ENCODE measurements around the gene MYEF2.

Gene MYEF2

DNA sequence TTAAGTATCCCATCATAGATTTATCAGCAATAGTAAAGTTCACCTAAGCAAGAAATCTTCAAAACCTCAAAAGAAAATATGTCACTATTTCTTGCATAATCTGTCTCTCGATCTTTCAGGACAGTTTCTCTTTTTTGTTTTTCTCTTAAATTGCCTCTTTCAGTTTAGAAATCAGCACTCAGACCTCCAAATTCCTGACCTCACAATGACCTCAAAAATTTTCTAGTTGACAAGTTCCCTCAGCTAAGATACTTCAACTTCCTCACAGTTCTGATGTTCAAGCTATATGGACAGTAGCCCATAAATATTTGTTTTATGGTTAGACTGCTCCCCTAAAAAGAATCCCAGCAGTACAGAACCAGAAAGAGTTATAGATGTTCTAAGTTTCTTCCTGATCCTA is 33.2 kb downstream of the MYEF2 start:
- DNase-seq = peak; percentile 37

DNA sequence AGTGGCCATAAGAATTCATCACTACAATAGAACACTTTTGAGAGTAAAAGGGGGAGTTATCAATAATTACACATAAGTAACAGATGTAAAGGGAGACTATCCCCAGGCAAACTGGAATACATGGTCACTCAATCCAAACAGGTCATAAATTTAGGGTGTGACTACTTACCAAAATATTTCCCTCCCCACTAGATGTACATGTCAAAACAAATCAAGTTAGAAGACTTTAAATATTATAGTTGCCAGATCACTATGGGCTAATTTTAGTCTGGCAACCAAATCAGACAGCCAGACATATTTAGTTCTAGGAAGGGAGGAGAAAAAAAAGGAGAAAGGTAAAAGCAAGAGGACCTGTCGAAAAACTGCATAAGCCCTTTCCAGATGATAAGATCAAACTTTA is 34.2 kb downstream of the MYEF2 start:
- DNase-seq = no peak

DNA sequence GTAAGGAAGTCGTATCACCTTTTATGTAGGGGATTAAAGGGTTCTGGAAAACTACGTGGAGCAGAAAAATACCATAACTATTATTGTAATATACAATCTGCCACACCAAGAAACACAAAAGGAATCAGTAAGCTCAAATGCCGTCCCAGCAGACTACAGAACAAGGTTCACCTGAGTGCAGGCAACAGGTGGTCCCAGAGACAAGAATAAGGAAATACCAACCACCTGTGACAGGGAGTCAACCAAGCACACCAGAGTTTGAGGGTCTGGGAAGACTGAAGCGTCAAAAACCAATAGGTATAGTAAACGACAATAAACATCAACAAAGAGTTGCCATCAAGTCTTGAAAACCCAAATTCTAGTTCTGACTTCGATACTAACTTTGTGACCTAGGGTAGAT is 45.2 kb downstream of the MYEF2 start:
- DNase-seq = no peak

DNA sequence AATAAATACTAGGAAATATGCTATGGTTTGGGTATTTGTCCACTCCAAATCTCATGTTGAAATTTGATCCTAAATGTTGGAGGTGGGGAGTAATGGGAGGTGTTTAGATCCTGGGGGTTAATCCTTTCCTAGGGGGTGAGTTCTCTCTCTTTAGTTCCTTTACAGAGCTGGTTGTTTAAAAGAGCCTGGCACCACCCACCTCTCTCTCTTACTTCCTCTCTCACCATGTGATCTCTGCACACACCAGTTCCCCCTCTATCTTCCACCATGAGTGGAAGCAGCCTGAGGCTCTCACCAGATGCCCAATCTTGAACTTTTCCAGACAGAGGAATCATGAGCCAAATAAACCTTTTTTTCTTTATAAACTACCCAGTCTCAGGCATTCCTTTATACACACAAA is 46.8 kb downstream of the MYEF2 start:
- DNase-seq = no peak

DNA sequence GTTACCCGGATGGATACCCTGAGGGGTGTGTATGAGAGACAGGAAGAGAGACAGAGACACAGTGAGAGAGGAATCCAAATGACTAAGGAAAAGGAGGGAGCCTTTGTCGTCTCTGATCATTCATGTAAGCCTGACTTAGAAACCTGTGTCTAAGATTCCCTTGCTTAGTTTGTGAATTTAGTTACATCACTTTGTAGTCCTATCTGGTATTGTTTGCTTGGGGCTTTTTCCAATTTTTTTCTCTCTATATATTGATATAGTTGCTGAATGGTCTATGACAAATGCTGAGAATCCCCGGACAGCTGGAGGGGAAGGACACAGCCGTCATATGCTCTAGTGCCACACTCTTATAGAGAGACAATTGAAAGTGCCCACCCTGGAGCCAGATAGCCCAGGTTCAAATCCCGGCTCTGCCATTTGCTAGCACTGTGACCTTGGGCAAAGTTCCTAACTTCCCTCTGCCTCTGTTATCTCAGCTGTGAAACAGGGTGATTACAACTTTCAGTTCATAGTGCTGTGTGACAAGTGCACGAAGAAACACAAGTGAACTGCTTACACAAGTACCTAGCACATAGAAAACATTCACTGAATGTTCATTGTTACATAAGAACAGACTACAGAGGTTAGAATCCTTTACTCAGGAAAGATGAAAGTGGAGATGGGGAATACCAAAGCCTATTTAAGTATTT is 51.3 kb downstream of the MYEF2 start:
- no peak for DNase-seq

DNA sequence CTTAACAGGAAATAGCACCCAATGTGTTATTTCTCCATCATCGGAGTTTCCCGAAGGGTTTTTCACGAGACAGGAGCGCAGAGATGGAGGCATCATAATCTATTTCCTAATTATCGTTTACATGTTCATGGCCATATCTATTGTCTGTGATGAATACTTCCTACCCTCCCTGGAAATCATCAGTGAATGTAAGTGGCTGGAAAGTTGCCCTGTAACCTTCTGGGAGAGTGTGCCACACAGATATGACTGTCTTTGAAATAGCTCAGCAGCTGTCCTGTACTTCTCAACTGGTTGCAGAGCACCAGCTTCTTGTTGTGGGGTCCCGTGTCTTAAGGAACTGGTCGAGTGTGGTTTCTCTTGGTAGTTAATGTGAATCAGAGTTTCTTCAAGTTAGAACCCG is 56.2 kb downstream of the MYEF2 start:
- DNase-seq = no peak

DNA sequence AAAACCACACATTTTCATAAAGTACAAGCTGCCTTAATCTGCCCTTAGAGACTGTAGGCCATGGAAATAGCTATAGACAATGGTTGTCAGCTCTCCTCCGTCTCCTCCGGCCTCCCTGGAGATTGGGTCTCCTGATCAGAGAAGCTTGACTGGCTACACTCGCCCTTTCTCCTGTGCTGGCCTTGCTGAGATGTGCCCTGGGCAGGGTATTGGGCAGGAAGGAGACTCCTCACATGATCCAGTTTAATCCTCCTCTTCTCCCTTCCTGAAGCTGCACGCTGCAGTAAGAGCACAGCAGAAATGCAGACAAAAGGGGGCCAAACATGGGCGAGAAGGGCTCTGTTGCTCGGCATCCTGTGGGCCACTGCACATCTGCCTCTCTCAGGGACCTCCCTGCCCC is 57.4 kb downstream of the MYEF2 start, which contains the start of gene SLC24A5:
SLC24A5 (plus strand) TSS at position 246 of the 400 bp plus-strand sequence; CDS start at position 301, 55 bp downstream.
- no peak for DNase-seq

DNA sequence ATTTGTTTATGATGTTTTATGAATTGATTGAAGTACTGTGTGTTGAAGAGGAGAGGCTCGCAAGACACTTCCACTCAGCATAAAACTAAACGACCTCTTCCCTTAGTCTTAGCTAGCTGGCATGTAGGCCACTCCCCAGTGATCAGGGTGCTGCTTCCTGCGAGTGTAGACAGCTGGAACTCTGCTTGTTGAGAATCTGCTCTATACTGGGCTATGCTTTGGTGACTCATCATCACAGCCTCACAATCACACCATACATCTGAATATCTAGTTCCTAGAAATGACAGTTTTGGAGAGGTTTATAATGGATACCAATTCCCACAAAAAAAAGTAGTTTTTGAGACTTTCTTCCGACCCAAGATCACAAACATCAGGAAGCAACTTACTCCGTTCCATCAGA is 58.8 kb downstream of the MYEF2 start:
- DNase-seq = no peak

DNA sequence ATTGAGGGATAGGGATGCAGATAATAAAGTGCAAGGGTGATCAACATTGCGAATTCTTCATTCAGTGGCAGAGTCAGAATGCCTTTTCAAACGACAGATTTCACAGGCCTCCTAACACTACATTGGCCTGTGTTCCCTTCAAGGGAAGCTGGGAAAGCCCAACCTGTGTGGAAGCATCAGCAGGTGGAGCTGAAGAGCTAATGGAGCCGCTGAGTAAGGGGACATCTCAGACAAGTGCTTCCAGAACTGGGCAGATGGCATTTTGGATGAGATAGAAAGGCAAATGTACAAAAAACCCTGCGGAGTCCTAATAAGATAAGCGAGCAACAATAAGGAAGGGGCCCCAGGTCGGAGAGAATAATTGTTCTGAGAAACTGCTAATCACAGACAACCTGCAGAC is 65.9 kb downstream of the MYEF2 start:
- peak; percentile 34 for DNase-seq

DNA sequence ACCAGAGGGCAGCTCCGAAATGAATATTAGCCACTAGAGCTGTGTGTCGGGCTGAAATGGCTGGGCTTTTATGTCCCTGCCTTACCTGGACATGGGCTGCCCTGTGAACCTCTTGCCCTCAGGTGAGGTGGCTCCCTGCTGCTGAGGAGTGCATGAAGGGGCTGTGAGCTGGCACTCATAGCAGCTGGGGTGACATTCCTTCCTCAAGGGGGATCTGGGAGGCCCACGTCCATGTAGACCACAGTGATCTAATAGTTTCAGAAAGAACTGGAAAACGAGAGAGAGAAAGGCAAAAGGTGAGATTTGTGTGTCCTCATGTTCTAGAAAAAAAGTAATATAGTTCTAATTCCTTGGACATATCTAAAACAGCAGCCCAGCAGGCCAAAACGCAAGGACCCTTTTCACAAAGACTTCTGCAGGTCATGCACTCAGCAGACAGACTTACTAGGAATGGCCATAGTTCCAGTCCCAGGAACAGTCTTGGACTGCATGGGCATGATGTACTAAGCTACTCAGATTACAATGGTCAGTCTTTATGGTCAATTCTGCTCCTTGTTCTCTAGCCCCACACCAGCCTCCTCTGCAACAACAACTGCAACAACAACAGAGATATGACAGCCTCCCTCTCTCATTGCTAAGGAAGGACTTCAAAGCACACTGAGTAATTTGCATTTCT is 68.1 kb downstream of the MYEF2 start:
- DNase-seq = no peak

DNA sequence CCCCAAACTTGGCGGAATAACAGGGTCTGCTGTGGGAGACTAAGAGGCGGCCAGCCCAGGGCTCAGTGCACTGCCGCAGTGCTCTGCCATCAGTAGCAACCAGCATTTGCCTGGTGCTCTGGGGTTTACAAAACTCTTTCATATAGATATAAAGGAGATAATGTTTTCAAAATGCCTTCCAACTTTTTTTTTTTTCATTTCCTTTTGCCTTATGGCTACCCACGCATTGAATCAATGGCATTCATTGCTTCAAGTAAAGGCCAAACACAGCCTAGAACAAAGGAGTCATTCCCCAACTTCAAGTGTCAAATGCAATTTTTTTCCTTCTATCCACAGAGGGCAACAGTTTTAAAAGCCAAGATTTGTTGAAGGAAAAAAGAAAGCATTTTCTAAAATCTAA is 68.9 kb downstream of the MYEF2 start:
- DNase-seq = no peak

DNA sequence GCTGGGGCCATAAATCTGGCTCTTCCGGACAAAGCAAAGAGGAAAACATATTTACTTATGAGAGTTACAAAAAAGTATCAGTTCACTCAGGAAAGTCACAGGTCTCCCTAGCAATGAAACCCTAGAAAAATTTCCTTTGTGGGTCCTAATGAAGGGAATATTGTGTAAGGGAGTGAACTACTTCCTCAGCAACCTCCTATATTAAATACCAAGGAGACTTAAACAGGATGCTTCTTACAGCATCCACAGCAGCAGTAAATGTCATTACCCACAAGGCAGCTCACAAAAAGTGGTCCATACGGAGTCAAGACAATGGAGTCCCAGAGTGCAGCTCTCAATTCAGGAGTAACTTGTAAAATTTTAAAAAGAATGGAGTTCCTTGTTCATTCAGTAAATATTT is 72.2 kb downstream of the MYEF2 start:
- no peak for DNase-seq

DNA sequence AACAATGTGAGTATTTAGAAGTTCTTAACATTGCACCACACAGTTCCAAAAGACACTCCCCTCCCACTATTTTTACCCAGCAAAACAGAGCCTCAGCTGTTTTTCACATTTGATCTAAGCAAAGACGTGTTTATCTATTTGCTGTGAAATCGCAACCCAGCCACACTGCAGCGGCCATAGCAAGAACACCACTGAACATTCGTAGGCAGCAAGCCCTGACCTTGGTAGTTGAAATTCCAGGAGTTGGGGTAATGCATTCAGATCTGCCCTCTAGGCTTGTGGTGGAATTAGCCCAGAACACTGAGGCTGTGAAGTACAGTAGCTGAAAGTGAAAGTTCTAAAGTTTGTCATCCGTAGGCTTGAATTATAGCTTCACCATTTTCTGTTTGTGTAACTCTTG is 74.4 kb downstream of the MYEF2 start:
- no peak for DNase-seq

DNA sequence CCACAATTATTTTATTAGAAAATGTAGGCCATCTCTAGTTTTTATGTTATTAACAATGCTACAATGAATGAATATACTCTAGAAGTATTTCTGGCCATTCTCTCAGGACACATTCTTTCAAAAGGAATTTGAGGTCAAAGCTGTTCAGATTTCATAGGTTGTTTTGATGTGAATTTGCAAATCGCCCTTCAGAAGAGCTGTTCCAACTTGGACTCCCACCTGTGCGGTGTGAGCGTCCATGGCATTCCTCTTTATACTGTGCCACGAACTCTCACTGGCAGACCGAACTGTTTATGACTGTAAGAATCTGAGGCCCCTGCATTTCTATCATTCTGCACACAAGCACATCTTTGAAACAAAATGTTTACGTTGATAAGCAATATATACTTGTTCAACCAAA is 75.9 kb downstream of the MYEF2 start:
- no peak for DNase-seq

DNA sequence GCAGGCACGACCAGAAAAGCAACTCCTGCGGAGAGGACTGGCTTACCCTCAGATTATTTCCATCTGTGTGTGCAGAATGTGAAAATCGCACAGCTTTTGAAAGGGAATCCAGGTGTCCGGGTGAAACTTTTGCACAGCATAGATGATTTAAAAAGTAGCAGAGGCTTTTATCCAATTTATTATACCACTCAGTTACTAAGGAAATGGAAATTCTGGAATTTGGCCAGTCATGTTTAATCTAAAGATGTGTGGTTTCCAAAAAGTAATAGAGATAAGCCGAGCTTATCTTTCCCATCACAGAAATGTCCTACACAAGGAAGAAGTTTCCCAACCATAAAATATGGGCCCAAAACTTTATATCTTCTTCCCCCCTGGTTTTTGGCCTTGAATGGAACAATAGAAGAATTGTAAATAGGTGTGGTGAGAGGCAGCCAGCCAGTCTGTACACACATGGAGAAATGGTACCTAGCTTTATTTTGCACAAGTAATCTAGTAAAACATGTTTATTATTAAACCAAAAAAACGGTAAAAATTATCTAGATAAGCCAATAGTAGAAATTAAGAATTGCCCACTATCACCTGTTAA is 76.6 kb downstream of the MYEF2 start:
- DNase-seq = no peak

DNA sequence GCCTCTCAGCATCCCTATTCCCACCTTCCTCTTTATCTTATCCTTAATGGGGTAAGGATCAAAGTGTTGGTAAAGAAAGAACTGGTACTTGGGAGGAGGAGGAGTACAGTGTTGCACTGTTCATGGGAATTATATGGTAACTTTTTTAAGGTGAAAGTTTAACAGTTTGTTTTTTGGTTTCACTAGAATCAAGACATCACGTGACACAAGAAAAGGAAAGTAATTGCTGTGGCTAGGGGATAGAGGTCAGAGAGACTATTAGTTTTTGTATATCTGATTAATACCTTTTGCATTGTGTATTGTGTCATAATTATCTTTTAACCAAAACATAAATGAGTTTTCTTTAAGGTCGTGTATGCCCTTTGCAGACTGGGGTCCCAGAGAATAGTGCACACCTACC is 80.8 kb downstream of the MYEF2 start:
- DNase-seq = no peak

DNA sequence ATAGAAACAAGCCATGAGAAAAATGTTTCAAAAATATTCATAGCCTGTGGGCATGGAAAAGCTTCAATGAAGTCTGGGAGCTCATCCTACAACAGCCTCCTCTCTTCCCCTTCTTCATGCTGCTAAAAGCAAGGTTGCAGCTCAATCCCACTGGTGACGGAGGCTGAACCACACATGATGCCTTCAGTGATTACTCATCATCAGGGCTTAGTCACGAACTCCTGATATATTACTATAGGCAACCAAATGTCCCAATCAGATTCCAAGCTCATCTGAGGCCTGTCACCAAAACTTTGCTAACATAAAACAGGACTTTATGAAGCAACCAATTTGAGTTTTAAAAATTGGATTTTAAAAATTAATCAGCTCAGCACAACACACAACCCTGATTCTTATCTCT is 81.3 kb downstream of the MYEF2 start:
- DNase-seq = no peak

DNA sequence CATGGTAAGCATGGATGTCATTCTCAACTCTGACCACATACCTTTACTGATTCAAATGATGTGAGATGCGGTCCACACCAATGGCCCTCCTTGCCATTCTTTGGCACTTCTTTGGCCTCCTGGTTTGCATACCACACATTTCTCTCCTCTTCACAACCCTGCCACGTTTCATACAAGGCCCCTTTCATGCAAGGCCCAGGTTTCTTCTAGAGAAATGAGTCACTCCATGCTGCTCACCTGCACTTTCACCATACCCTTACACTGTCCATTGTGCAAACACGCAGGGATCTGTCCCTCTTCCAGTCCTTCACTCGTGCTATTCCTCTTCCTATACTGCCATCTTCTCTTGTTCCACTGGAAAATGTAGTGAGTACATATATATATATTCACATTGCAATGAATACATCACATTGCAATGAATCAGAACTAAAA is 81.7 kb downstream of the MYEF2 start:
- no peak for DNase-seq

DNA sequence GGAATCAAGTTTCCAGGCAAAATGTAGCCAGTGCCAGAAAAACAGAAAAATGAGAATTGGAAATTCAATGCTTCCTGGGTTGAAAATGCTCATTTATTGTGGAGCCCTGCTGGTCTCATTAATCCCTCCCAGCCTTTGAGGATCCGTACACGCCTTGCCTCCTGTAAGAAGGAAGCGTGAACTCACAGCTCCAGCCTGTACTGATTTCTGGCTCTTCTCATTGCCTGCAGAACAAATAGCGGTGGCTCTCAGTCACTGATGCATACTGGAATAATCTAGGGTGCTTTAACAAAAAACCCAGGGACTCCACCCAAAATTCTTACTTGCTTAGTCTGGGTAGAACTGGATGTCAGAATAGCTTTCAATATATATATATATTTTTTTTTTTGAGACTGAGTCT is 86.6 kb downstream of the MYEF2 start:
- DNase-seq = no peak

DNA sequence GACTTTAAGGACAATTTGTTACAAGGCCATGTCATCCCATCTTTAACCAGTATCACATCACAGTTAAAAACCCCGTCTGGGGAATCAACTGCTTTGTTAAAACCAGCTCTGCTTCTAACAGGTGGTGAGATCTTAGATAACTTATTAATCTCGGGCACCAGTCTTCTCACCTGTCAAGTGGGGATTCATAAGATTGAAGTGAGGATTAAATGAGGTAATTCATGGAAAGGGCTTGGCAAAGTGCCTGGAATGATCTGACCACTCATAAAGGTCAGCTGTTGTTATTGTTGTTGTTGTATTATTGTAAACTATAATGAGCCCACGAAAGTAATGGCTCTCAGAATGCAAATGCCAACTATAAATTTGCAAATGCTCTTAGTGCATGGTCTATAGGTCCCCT is 87.4 kb downstream of the MYEF2 start:
- DNase-seq = no peak

DNA sequence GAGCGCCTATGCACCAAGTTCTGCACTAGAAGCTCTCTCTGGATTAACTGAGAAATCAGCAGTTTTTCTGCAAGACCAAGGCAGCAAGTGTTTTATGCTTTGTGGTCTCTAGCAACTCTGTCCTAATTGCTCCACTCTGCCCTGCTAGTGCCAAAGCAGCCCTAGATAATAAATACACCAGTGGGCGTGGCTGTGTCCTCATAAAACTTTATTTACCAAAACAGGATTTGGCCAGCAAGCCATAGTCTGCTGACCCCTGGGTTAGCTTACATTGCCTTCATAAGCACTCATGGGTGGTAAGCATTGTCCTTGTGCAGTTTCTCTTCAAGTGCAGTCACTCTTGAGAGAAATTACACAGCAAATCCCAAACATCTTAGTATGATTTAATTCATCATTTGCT is 88.0 kb downstream of the MYEF2 start:
- DNase-seq = peak; percentile 80

DNA sequence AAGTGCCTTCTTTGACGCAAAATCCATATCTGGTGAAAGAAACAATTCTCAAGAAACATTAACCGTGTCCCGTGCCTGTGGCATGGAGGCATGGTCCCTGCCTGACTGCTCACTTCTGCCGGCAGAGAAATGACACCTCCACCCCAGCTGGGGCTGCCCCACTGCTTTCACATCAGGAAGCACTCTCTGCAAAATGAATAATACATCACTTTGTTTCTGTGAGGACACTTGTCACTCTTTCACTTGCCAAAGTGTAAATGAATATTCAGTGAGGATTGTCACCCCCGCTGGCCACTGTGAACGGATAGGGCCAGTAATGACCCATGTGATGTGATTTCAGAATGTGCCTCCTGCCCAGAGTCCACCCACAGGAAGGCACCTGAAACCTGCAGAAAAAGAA is 88.4 kb downstream of the MYEF2 start:
- DNase-seq = no peak

DNA sequence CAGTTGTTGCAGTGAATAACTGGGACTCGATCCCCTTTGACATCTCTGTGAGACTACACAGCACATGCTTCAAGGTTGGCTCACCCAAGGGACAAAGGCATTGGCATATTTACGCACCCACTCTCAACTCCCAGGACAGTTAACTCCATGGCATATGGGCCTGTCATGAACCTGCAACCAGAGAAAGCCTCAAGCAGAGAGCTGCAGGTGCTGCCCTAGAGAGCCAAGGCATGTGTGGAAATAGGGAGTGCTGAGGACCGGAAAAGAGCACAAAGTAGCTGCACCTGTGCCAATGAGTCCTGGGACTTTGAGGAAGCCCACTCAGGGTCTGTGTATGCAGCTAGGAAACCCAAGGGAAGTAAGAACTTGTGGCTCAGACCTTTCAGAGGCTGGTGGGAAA is 90.3 kb downstream of the MYEF2 start:
- no peak for DNase-seq

DNA sequence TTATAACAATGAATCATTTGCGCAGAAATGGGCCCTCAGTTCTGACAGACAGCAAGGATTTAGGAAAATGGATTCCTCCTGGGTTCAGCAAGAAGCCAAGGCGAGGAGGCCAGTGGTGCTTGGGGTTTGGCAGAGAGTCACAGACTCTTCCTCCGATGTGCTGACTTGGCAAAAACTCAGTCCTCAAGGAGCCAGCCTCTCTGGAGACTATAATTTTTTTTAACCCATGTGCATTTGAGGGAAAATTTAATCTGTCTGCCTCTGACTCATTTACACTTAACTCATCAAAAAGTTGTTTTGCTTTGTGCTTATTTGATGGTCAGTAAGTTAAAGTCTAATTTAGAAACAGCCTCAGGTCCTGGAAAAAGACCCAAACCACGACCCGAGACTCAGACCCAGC is 91.5 kb downstream of the MYEF2 start:
- DNase-seq = peak; percentile 69

DNA sequence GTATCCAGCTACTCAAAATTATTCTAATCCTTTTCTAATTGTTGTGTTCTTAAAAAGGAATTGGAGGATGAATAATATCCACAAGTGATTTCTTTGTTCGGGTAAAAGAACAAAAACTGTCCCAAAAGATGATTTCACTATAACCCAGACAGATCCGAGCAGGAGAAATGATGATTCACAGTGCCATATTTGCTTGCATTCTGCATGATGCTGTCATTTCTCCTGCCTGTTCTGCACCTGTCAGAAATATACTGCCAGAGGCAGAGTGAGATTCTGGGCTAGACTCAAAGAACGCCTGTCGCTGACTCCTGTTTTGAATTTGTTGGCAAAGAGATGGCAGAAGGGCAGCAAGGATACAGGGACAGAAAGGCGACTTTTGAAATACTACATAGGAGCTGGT is 92.0 kb downstream of the MYEF2 start:
- peak; percentile 34 for DNase-seq

Data from RPMI8226 (cell line).